Neural progenitor cell (in vitro differentiated cells): ENCODE data around the gene TRPM1.

Experiments
- CTCF ChIP-seq: fragments of 200-600 bp; sonication (generic); IDR thresholded peaks from 2 replicates; pipeline ENCODE4 v1.5.1; 2017; ENCODE audit warnings: antibody characterized with exemption, mild to moderate bottlenecking
- EZH2phosphoT487 ChIP-seq: fragments of 200-600 bp; sonication (generic); IDR thresholded peaks from 2 replicates; pipeline ENCODE4 v1.6.1; 2017; ENCODE audit warnings: antibody characterized with exemption

- TF ChIP-seq EZH2phosphoT487: no peak
- TF ChIP-seq CTCF: no peak
Observed at GRCh38 chr15:31062310-31062847, 39.1 kb downstream of the TRPM1 start.
